ENCODE measurements around the gene FMC1.
"Not testable (repeated sequence)": the region's sequence is repeated elsewhere in the genome, so short reads cannot be mapped to it uniquely, and the experiment has no call there.

The FMC1 gene, protein sequence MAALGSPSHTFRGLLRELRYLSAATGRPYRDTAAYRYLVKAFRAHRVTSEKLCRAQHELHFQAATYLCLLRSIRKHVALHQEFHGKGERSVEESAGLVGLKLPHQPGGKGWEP

DNA sequence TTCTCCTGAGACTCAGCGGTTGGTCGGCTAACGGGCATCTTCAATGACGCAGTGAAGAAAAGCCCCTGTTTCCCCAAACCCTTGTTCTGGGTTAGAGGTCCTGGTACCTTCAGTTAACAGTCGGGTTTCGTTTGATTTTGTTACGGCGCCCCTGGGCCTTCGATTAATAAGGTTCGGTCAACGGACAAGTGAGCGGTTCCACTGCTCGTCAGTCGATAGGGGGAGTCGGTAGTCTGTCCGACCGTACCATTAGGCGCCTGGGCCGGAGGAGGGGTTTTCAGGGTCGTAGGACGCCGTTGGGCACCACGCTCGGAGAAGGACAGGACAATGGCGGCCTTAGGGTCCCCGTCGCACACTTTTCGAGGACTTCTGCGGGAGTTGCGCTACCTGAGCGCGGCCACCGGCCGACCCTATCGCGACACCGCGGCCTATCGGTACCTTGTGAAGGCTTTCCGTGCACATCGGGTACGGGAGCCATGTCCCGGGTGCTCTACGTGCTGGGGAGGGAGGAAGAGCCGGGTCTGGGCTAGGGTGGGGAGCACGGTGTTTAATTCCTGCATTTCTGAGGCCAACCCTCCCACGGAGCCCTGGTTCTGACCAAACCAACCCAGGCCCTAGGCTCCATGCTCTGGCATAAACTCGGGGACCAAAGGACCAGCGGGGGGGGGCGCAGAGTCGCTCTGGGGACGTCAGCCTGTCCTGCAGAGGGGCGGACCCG is at the start of gene FMC1:
Gene FMC1, plus strand, starts transcription at position 280 of the 718 bp plus-strand sequence. Its CDS starts 48 bp downstream, at position 328.
- peak; percentile 90 for DNase-seq

DNA sequence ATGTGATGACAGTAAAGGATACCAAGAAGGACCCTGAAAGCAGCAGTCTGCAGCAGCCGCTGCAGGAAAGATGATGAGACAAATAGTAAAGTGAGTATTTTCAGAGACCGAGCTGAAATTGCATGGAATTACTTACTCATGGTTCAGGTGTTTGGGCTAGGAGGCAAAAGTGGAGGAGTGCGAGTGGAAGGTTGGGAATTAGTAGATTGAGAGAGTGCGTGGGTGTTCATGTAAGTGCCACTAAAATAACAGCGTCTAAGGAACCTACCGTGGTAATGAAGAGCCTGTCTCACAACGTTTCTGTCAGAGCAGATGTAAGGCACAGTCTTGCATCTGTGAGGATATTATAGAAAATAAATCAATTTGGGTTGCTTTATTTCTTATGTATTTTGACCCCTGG is 48.3 kb upstream of the FMC1 start:
- DNase-seq, result no peak

DNA sequence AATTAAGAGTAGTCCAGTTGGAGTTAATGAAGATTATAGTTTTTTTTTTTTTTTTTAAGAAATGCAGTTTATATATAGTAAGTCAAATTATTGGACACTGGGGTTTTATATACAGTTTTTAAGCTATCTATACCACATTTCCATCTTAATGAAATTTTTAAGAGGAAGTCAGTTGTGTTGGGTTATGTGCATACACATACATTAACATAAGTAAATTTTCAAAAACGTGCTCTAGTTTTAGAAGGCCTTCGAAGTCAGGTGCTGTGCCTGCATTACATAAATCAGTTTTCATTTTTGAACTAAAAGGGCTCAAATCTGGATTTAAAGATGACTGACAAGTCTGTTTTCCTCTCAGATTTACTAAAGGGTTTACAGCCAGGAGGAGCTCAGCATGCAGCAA is 47.6 kb upstream of the FMC1 start:
- DNase-seq, result no peak

DNA sequence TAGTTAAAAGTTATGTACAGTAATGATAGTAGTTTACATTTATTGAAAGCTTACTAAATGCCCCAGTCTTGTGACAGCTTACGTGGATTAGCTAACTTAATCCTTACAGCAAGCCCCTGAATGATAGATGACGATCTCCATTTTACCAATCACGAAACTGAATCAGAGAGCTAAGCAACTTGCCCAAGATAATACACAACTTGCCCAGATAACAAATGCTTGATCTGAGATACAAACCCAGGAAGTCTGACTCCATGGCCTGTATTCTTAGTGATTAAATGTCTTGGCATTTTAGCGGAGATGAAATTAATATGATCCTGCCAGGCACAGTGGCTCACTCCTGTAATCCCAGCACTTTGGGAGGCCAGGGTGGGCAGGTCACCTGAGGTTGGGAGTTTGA is 46.9 kb upstream of the FMC1 start:
- DNase-seq, result no peak

DNA sequence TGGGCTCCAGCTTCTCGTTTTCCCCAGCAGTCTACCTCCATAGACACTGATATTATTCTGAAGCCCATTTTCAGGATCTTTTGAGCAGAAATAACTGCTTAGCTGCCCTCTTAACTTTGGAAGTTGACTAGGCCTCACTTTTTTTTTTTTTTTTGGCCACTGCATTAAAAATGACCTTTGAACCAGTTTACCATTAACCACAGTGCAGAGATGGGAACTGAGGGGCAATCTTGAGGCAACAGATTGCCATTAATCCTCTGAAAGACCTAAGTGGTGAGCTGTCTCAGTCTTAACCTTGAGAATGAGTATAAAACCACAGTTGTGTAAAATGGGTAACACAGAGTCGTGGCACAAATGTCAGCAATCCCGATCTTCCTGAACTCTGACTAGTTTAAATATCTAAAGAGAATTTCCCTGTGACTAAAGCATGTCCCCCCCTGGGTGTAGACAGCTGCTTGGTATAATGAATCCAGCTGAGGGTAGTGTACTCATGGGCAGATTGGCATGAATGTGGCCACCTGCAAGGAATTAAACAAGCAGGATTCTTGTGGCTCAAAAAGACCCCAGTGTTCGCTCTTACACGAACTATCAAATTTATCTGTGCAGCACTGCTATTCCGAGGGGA is 46.1 kb upstream of the FMC1 start:
- no peak for DNase-seq

DNA sequence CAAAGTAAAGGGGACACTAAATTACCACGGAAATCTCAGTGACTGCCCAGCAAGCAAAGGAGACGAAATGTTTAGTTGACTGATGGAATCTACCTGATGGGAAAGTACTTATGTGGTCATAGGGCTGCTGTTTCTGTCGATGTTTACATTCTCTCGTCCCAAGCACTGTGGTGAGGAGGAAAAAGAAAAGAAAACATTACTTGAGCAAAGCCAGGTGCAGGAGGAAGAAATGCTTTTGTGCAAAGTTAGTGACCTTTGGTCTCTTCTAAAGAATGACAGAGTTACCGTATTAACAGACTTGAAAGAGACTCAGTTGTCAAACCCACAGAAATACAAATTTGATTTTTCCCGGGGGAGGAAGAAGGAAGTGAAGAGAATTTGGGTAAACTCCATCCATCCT is 43.3 kb upstream of the FMC1 start:
- DNase-seq, result no peak

DNA sequence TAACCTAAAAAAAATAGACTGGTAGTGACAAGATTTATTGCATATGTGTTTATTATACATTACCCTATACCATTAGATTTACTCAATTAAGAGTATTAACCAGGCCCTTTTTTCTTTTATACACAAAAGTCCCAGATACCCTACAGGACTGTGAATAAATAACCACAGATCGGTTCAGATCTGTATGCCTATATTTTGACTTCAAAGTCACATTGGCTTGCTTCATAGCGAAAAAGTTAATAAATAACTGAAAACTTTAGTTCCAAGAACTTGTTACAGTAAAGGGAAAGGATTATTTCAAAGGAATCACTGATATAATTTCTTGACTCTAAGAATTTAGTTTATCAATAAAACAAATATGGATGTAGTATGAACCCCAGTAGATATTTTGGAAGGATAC is 41.8 kb upstream of the FMC1 start:
- DNase-seq, result no peak

DNA sequence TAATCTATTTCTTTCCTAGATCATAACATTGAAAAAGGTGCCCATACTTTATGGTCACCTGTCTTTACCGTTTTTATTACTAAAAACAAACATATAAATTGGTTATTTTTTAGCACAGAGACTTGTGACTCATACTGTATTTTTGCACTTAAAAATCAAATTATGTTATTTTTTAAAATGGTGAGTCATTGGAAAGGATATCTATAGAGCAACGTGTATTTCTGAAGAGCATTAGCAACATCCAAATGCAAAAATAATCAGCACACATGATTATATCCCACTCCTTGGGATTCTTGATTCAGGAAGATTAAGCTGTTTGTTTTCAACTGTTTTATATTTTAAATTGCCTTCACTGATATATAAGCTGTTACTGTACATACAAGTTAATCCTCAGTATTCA is 40.7 kb upstream of the FMC1 start:
- DNase-seq, result no peak

DNA sequence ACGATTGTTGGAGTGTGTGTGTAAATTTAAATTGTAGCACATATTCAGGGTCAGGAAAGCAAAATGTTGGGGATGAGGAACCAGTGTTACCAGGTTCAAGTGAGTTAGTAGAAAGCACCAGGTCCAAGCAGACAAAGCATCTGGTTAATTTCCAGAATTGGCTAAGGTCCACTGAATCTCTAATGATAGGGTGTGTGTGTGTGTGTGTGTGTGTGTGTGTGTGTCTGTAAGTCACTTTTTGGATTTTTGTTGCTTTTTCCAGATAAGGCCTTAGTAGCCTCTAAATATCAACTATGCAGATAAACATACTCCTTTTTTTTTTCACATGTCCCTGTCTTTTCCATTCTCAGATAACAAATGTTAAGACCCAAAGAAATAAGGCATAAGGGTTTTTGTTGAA is 36.6 kb upstream of the FMC1 start:
- DNase-seq, result no peak

DNA sequence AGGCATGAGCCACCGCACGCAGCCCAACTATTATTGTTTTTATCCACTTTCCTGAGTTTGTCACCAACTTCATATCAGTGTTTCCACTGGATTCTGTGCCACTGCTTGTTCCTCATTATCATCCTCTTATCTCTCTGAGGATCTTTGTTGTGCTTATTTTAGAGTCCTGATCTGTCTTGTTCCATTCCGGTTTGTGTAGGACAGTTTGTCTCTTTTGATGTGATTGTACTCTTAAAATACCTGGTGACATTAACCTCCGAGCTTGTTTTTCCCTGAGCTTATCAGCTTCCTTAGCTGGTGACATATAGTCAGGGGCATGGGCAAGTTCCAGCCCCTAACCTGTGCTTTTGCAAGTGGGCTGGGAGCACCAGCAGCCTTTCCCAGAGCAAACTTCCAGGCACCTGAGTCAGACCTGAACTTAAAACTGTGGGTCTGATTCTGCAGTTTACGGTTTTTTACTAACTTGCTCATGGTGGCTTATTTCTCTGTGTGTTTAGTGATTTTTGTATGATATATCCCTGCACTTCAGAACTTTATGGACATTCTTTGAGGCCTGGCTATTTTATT is 23.1 kb upstream of the FMC1 start:
- DNase-seq, result no peak

DNA sequence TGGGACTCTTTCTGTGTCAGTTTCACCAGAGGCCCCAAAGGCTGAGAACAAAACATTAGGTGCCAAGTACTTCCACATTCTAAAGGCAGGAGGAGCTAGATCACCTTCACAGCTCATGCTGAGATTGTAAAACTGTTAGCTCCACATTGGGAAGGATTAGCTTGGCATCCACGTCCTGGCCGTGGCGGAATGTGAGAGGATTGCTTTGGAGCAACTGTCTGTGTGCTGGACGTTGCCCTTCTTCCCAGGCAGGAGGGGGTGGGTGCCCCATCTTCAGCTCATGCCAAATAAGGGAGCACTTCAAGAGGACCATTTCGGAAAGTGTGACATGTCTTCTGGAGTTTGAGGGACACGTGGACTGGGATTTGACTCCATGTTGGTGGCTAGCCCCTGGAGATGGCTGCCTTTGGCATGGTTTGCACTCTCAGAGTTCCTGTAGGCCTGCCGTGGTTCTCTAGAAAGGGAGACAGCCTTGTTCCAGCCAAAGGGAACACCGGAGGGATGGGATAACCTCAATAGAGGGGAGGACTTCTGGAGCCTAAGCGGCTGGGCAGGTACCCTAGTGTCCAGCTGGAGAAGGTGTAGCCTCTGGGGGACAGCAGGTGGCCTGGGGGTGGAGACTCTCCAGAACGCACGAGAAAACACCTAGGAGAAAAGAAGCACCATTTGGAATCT is 19.9 kb upstream of the FMC1 start:
- DNase-seq, result no peak

DNA sequence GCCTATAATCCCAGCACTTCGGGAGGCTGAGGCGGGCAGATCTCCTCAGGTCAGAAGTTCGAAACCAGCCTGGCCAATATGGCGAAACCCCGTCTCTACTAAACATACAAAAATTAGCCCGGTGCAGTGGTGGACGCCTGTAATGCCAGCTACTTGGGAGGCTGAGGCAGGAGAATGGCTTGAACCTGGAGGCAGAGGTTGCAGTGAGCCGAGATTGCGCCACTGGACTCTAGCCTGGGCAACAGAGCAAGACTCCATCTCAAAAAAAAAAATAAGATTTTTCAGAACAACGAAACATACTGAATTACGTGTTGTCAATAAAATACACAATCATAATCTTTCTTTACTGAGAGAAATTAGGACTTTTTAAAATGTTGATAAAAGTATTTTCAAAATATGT is 16.4 kb upstream of the FMC1 start:
- DNase-seq, result not testable (repeated sequence)

DNA sequence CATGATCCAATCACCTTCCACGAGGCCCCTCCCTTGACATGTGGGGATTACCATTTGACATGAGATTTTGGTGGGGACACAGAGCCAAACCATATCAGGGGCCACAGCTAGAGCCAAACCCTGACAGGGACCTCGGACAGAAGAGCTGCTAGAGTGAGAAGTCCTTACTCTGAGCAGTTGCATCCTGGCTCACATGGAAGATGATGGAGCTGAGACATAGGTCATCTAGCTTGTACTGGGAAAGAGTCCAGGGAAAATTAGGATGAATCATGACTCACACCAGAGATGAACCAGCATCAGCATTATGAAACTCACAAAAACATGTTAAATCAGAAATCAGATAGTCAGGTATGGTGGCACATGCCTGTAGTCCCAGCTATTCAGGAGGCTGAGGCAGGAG is 12.8 kb upstream of the FMC1 start:
- DNase-seq, result no peak

DNA sequence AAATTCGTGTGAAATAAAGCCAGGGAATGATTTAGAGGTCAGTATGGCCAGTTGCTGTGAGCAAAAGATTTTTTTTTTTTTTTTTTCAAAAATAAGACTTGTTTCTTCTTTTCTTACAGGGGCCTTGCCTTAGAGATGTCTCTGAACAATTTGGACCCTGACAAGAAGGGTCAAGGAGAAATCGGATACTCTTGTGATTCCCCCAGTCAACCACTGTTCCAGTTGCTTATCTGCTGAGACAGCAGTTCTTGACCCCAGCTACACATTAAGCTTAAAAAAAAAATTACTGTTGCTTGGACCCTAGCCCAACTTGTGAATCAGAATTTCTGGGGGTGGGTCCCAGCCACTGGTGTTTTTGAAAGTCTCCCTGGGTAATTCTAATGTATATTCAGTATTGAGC is 12.0 kb upstream of the FMC1 start:
- no peak for DNase-seq

DNA sequence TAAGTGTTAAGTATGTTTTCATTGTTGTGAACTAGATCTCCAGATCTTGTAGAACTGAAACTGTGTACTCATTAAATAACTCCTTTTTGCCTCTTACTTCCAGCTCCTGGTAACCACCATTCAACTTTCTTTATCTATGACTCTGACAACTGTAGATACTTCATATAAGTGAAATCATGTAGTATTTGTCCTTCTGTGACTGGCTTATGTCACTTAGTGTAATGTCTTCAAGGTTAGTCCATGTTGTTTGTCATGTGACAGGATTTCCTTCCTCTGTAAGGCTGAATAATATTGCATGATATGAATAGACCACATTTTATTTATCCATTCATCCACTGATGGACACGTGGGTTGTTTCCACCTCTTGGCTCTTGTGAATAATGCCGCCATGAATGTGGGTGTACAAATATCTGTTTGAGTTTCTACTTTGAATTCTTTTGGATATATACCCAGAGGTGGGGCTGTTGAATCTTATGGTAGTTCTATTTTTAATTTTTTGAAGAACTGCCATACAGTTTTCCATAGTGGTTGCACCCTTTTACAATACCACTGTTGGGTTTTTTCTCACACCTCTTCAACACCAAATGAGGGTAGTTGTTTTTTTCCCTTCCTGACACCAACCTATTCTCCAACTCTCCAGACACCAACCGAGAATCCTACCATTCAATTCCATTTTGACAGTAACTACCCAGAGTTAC is 10.7 kb upstream of the FMC1 start:
- DNase-seq, result no peak

DNA sequence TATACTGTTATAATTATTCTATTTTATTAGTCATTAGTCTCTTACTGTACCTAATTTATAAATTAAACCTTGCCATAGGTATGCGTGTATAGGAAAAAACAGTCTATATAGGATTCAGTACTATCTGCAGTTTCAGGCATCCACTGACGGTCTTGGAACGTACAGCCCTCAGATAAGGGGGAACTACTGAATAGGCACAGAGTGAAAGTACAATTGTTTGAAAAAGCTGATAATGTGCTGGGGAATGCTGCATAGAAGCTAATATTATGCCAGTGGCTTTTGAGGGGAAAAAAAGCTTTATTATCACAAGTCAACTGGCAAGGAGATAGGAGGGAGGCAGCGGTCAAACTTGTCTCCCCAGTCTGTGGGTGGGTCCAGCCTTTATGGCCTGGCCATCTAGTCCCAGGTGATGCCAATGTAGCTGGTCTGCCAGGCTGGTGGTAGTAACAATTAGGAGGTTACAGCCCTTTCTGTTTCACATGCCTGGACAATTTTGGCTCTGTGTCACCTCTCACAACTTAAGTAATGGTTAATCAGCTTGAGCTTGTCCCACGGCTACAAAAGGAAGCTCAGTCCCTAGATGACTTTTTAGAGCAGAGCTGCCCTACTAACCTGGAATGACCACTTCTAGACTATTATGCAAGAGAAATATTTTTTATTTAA is 8.3 kb upstream of the FMC1 start:
- DNase-seq, result no peak

DNA sequence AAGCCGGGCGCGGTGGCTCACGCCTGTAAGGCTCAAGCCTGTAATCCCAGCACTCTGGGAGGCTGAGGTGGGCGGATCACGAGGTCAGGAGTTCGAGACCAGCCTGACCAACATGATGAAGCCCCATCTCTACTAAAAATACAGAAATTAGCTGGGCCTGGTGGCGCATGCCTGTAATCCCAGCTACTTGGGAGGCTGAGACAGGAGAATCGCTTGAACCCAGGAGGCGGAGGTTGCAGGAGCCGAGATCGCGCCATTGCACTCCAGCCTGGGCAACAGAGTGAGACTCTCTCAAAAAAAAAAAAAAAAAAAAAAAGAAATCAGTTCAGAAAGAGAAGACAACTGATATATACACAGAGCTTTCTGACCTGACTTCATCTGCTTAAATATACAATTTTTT is 7.7 kb upstream of the FMC1 start:
- DNase-seq, result not testable (repeated sequence)

DNA sequence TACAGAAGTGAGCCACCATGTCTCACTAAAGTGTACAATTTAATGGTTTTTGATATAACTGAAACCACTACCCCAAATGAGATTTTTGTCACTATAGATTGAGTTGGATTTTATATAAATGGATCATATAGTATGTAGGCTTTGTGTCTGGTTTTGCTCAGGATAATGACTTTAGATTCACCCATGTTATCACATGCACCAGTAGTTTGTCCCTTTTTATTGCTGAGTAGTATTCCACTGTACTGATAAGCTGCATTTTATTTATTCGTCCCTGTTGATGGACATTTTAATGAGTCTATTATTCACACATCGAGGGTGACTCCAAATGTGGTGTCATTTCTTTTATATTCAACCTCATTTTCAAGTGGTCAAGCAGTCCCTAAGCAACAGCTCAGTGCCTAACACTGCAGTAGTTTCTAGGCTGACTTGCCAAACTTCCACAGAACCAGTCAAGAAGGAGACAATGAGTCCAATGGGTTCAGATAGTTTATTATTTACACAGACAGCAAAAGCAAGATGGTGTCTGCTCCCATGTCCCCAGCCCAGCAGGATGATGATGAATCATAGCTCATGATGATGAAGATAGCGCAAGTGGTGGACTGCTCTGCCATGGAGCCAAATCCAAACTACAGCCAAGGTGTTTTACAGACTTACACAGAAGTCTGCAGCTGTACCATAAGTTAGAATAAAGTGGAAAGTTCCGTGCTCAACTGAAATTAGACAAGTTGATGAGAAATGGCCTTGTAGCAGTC is 6.6 kb upstream of the FMC1 start:
- DNase-seq, result no peak

DNA sequence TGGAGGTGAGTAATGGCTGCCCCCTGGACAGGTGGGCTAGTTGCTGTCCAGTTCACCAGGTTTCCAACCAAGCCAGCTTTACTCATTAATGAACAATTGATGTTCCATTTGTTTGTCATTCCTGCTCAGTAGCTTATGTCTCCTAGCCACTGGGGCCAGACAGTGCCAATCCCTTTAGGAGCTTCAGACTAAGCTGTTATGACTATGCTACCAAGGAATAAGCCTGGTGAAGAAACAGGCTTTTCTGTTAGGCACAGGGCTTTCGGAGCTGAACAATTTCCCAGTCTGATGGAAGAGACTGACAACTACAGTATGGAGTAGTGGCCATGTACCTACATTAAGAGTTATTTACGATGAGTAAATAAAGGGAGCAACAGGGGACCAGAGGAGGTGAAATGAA is 2.1 kb upstream of the FMC1 start:
- no peak for DNase-seq

DNA sequence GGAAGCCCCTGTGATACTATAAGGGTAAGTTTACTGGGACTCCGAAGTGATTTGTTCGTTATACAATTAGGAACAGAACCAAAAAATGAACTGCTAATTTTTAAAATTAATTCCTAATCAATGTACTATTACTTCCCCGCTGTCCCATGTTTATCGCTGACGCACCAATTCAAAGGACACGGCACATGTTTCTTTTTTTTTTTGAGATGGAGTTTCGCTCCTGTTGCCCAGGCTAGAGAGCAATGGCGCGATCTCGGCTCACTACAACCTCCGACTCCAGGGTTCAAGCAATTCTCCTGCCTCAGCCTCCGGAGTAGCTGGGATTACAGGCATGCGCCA is 1.5 kb upstream of the FMC1 start:
- DNase-seq, result no peak

DNA sequence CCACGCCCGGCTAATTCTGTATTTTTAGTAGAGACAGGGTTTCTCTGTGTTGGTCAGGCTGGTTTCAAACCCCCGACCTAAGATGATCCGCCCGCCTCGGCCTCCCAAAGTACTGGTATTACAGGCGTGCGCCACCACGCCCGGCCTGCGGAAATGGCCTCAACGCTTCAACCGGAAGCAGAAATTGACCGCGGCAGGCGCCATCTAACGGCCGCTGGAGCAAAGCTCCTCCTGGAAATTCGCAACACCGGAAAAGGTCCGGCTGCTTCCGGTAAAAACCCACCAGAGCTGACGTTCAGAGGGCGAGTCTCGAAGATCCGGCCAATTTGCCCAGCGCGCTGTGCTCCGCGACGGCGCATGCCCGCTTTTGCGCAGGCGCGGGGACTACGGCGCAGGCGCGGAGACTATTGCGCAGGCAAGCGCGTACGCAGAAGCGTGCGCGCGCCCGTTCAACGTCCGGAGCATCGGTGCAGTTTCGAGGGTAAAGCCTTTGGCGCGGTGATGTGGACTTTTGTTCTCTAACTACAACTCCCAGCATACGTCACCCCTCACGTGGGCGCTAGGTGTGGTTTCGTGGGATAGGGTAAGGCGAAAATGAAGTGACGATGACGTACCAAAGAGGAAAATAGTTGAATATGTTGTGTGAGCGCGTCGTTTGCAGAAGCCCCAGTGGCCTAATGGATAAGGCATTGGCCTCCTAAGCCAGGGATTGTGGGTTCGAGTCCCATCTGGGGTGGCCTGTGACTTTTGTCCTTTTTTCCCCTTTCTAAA is 915 bp upstream of the FMC1 start:
- peak; percentile 98 for DNase-seq

DNA sequence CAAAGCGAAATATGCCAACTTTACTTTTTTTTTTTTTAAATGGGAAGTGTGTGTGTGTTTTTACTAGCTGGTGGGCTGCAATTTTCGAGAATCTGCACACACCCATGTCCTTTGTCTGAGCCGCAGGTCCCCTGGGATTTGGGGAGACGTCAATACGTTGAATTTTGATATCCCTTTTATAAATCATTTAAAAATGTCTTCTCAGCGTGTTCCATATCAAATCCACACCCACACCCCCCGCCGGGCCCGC is 404 bp upstream of the FMC1 start:
- no peak for DNase-seq

All from NCI-H748 treated with DMSO at 0.1 percent for 48 hours (cell line).